Measurements from ENCODE around the gene JUND.

The JUND gene

GRCh38 chr19:18310118-18310909, 28.9 kb upstream of the JUND start:
- DNase-seq (ENCODE audit: low read depth, low spot score), result no peak

GRCh38 chr19:18309525-18310064, 28.2 kb upstream of the JUND start:
- DNase-seq (ENCODE audit: low read depth, low spot score), result no peak
- no peak overlapping the region for H3K4me3 ChIP-seq (ENCODE audit: low read length)

More at GRCh38 chr19:18310118-18310909, 28.9 kb upstream of the JUND start:
- H3K4me3 ChIP-seq (ENCODE audit: low read length), result no peak overlapping the region

DNA sequence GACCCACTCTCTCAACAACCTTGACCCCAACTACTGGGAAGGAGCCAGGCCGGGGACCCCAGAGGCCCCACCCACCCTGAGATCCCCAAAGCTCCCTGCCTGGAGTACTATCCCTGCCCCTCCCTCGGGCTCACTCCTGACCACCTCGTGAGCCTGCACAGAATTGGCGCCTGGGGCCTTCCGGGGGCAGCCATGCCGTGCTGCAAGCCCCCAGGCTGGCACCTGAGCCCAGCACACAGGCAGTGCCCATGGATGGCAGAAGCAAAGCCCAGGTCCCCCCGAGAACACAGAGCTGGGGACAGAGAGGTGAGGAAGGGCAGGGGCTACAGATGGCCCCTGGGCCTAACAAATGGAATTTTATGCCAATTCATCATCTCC, 27.5 kb upstream of the JUND start:
- DNase-seq (ENCODE audit: low read depth, low spot score), result no peak
- H3K4me3 ChIP-seq (ENCODE audit: low read length), result no peak overlapping the region

DNA sequence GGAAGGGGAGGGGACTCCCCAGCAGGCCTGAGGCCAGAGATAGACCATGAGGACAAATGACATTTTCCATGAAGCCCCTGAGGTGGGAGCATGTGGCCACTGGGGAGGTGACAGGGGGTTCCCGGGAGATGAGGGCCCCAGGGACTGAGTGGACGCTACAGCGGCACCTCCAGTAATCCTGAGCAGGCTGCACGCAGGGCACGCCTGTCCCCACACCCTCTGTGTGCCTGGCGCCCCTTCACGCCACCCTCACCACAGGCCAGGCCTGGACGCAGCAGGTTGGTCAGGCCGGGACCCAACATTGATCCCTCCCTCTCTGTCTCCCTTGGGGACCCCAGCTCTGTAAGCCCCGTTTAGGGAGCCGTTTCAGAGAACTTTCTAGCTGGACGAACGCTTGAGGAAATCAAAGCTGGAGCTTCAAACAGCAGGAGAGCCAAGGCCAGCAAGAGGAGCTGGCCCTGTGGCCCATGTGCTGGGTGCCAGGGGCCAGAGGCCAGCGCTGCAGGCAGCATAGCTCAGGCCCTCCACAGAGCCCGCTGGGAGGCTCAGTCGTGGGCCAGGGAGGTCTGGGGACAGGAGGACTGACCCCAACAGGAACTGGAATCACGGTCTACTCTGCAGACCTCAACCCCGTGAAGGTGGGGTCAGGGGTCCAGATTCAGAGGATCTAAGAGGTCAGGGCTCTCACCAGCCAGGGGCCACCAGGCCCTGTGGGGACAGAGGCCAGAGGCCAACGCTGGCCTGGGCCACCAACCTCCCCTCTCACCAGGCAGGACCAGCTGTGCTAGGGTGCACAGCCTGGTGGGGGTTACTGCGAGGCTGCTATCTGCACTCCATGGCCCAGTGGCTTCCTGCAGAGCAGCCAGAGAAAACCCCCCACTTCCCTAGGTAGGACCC, 26.9 kb upstream of the JUND start:
- DNase-seq (ENCODE audit: low read depth, low spot score), result no peak

DNA sequence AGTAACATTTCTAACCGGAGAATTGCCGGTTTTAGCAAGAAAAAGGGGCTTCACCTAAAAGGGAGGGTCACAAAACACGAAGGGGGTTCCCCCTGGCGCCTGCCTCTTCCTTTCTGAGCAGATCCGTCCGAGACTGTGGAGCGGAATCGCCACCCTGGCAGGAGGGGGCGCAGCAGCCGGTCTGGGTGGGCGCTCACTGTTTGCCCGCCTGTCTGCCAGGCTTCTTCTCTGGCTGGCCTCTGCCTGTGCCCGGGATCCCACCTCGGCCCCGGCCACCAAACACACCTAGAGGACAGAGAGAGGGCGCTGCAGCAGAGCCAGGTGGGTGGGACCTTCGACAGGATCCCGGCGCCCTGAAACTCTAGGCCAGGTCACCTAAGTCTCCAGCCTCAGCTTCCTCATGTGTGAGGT, 25.9 kb upstream of the JUND start:
- no peak for DNase-seq (ENCODE audit: low read depth, low spot score)
- H3K4me3 ChIP-seq (ENCODE audit: low read length), result no peak overlapping the region

More for the DNA sequence above, 26.9 kb upstream of the JUND start:
- H3K4me3 ChIP-seq (ENCODE audit: low read length), result no peak overlapping the region

DNA sequence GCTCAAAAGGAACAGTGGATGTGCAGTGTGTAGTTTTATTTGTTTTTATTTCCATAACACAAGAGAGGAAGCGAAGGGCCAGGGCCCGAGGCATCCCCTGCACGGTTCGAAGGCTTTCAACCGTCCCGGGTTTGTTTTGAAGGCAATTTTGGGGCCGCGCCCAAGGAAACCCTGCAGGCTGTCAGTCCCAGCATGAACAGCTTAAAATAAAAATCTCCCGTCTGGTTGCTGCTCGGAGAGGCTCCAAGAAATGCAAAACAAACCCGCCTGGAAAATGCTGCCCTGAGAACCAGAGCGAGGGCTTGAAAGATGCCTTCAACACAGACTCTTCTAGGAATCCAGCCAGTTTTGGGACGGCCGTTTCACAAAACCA, 25.5 kb upstream of the JUND start:
- H3K4me3 ChIP-seq (ENCODE audit: low read length), result no peak overlapping the region
- no peak for DNase-seq (ENCODE audit: low read depth, low spot score)

DNA sequence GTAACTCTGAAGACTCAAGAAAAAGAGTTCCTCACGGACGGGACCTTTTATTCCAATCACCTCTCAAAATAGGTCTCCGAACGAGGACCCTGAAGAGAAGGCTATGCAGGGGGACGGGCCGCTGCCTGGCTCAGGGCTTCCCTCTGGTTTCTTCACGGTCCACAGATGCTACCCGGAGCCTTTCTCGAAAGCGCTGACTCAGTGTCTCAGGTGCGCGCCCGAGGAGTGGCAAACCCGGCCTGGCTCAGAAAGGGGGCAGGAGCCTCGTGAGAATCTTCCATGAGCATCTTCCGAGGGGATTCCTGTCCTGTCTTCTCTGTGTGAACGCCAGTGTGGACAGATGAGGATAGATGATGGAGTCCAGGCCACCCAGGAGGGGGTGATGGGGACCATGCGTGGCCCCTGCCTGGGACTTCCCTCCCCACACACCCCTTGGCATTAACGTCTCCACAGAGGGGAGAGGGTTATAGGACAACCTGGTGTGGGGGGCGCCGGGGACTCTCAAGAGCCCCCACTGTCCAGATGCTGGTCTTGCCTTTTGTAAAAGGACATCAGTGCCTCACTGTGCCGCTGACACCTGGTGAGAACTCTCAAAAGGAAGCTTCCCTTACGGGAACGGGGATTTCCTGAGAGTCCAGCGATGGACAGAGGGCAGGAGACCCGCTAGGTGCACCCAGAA, 24.9 kb upstream of the JUND start:
- H3K4me3 ChIP-seq (ENCODE audit: low read length), result no peak overlapping the region
- DNase-seq (ENCODE audit: low read depth, low spot score), result no peak

DNA sequence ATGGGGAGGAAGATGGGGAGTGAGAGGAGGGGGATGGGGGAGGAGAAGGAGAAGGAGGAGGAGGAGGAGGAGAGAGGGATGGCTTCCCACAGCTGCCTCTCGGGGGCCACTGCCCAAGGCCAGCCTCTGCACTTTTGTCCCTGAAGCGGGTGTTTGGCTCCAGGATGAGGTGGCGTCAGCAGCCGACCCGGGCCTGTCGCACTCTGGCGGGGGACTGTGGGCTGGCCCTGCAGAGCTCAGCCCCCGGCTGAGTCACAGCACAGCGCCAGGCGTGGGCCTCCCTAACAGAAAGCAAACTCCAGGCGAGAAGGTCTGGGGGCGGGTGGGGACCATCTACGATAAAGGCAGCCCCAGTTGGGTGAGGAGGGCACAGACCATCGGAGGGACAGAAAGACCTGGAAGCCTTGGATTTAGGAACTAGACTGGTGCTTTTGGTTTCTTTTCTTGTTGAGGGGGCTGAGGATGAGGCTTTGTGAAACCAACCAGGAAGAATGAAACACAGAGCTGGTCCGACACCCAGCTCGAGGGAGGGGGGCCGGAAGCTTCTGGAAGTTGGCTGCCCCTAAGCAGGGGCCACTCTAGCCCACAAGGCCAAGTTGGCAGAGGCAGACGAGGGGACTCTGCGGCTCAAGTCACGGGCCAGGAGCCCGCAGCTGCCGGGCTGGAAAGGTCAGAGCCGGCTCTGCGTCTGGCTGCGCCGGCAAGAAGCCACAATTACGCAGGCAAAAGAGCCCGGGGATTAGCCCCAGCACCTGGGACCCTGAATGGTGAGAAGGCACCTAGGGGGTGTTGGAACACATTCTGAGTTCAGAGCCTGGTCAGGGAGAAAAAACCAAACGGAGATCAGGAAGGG, 23.3 kb upstream of the JUND start:
- DNase-seq (ENCODE audit: low read depth, low spot score), result peak; percentile 43

DNA sequence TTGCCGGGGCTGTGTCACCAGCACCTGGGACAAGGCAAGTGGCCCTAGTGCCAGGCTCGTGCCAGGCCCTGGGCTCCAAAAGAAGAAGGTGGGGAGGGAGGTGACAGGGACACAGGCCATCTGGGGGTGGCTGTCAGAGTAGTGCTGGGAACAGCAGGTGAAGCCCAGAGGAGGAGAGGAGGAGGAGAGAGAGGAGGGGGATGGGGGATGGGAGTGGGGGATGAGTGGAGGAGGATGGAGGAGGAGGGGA, 22.7 kb upstream of the JUND start:
- DNase-seq (ENCODE audit: low read depth, low spot score), result no peak
- H3K4me3 ChIP-seq (ENCODE audit: low read length), result peak overlapping the region; percentile 60

More for the DNA sequence above, 23.3 kb upstream of the JUND start:
- H3K4me3 ChIP-seq (ENCODE audit: low read length), result peak overlapping the region; percentile 60

DNA sequence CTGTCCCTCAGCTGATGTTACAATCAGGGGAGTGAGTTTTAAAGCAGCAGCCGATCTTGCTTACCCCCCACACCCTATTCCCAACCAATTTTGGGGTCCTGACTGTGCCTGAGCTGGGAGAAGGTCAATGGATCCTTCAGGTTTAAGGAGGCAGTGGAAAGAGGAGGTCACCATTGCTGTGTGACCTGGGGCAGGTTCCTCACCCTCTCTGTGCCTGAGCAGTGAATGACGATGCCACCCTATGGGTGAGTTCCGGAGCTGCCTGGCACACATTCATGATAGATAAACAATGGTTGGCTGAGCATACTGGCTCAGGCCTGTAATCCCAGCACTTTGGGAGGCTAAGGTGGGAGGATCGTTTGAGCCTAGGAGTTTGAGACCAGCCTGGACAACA, 20.3 kb upstream of the JUND start:
- DNase-seq (ENCODE audit: low read depth, low spot score), result no peak

GRCh38 chr19:18300930-18301717, 19.7 kb upstream of the JUND start:
- no peak for DNase-seq (ENCODE audit: low read depth, low spot score)
- H3K4me3 ChIP-seq (ENCODE audit: low read length), result no peak overlapping the region

More for the DNA sequence above, 20.3 kb upstream of the JUND start:
- H3K4me3 ChIP-seq (ENCODE audit: low read length), result no peak overlapping the region

DNA sequence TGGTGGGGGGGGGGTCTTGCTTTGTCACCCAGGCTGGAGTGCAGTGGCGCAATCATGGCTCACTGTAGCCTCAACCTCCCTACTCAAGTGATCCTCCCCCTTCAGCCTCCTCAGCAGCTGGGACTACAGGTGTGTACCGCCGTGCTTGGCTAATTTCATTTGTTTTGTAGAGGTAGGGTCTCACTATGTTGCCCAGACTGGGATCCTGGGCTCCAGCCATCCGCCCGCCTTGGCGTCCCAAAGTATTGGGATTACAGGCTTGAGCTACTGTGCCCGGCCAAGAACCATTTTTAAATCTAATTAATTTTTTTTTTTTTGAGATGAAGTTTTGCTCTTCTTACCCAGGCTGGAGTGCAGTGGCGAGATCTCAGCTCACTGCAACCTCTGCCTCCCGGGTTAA, 18.2 kb upstream of the JUND start:
- H3K4me3 ChIP-seq (ENCODE audit: low read length), result no peak overlapping the region
- no peak for DNase-seq (ENCODE audit: low read depth, low spot score)

DNA sequence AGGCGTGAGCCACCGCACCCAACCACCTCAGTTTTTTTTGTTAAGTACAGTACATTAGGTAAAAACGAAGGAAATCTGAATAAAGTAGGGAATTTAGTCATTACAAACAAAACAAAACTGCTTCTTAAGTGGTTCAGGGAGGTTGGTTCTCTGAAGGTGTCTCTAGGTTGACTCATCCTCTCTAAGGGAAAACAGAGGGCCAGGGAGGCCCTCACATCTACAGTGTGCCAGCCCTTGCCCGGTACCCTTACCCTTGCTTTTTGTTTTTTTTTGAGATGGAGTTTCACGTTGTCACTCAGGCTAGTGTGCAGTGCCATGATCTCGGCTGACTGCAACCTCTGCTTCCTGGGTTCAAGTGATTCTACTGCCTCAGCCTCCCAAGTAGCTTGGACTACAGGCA, 17.2 kb upstream of the JUND start:
- no peak for DNase-seq (ENCODE audit: low read depth, low spot score)
- no peak overlapping the region for H3K4me3 ChIP-seq (ENCODE audit: low read length)

DNA sequence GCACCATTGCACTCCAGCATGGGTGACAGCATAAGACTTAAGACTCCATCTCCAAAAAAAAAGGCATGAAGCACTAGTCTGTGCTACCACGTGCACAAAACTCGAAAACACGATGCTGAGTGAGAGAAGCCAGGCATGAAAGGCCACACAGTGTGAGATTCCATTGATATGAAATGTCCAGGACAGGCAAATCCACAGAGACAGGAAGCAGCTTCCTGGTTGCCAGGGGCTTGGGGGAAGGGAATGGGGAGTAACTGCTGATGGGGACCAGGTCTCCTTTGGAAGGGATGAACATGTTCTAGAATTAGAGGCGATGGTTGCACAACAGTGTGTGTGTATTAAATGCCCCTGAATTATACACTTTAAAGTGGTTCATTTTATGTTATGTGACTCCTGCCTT, 15.9 kb upstream of the JUND start:
- no peak overlapping the region for H3K4me3 ChIP-seq (ENCODE audit: low read length)
- no peak for DNase-seq (ENCODE audit: low read depth, low spot score)

DNA sequence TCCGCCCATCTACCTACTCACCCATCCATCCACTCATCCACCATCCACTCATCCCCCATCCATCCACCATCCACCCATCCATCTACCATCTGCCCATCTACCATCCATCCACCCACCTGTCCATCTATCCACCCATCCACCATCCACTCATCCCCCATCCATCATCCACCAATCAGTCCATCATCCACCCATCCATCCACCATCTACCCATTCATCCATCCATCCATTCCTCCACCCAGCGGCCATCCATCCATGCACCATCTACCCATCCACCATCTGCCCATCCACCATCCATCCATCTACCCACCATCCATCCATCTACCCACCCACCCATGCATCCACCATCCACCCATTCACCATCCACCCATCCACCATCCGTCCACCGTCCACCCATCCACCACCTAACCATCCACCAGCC, 13.6 kb upstream of the JUND start:
- no peak for DNase-seq (ENCODE audit: low read depth, low spot score)
- no peak overlapping the region for H3K4me3 ChIP-seq (ENCODE audit: low read length)

DNA sequence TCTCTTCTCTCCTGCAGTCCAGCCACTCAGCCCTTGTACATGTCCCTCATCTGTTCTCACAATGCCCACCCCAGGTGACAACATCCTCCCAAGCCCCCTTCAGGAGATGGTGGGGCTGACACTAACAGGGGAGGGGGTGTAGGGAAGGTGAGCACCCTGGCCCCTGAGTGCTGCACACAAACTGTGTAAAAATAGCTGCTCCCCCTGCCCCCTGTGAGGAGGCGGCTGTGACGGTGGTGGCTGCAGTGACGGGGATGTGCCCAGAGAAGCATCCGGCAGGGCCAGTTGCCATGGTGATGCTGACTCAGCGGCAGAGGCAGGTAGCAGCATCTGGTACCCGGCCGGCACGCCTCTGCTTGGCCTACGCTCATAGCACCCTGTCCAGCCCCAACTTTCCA, 13.0 kb upstream of the JUND start:
- H3K4me3 ChIP-seq (ENCODE audit: low read length), result no peak overlapping the region
- DNase-seq (ENCODE audit: low read depth, low spot score), result no peak

- no peak overlapping the region for H3K4me3 ChIP-seq (ENCODE audit: low read length)
- DNase-seq (ENCODE audit: low read depth, low spot score), result no peak
These were observed 12.4 kb upstream of the JUND start for GRCh38 chr19:18293642-18294466.
